Activated naive CD4-positive, alpha-beta T cell treated with anti-CD3 and anti-CD28 coated beads, Interleukin-2, amount 50 U/mL, for 72 hours (primary cell): ENCODE data around the gene PLA2G10. TPM values are rescaled to one million over a fixed set of nuclear protein-coding genes. Genes with fewer than 3 reads are reported as not detected.
"Not testable (repeated sequence)": the region's sequence is repeated elsewhere in the genome, so short reads cannot be mapped to it uniquely, and the experiment has no call there.

Experiments used
- ATAC-seq, 2 donors: fragments of 150-1000 bp; cut with Tn5 transposase; 2 replicates each; pipeline ENCODE4 v1.10.0; 2021; ENCODE audit warnings: mild to moderate bottlenecking in 2 of 2, moderate library complexity in 2 of 2
- DNase-seq, 2 donors: peaks; one replicate each; pipeline ENCODE4 v3.0.0; 2021 to 2022; ENCODE audit warnings: low spot score in 2 of 2
- H3K27ac Mint-ChIP-seq, 2 donors: one replicate each; pipeline ENCODE4 v1.8.0; 2022; ENCODE audit warnings: mild to moderate bottlenecking in 2 of 2, mixed read lengths in 2 of 2
- H3K36me3 Mint-ChIP-seq, 2 donors: one replicate each; pipeline ENCODE4 v1.8.0; 2022; ENCODE audit warnings: mixed read lengths in 2 of 2
- H3K9me3 Mint-ChIP-seq, 2 donors: one replicate each; pipeline ENCODE4 v1.8.0; 2022; ENCODE audit warnings: mixed read lengths in 2 of 2
- total RNA-seq, 2 donors: library from RNA; stranded (reverse); gene quantifications; one replicate each; pipeline ENCODE4 v1.2.3, GENCODE V29; 2022

Gene PLA2G10
- total RNA-seq, 2 donors from 2014 or later = not detected

GRCh38 chr16:14632693-14633569, 61.2 kb downstream of the PLA2G10 start, which contains the start of gene BFAR:
Gene BFAR, plus strand, starts transcription at chr16:14632951. Its CDS starts 11,396 bp downstream, at chr16:14644347.
- peak within 1 kb of the TSS; percentile 97 to 100 for H3K27ac Mint-ChIP-seq
- no peaks in the 10 kb centered on the region for H3K9me3 Mint-ChIP-seq
- ATAC-seq (peak; percentile 77 to 84), DNase-seq (peak; percentile 97 to 99)
- peaks cover 25 to 34% of the 10 kb centered on the region in 2 donors for H3K36me3 Mint-ChIP-seq

DNA sequence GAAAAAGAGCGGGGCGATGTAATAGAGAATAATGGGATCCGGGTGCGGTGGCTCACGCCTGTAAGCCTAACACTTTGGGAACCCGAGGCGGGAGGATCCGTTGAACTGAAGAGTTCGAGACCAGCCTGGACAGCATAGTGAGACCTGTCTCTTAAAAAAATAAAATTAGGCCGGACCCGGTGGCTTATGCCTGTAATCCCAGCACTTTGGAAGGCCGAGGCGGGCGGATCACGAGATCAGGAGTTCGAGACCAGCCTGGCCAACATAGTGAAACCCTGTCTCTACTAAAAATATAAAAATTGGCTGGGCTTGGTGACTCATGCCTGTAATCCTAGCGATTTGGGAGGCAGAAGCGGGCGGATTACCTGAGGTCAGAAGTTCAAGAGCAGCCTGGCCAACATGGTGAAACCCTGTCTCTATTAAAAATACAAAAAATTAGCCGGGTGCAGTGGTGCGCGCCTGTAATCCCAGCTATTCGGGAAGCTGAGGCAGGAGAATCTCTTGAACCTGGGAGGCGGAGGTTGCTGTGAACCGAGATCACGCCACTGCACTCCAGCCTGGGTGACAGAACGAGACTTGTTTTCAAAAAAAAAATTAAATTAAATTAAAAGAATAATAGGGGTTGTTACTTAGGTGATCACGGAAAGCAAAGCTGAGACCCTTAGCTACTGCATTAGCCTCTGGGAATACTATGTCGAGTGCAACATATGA, 63.3 kb downstream of the PLA2G10 start:
- not testable (repeated sequence) for DNase-seq
- H3K27ac Mint-ChIP-seq = peak overlapping the region; percentile 97 to 98

DNA sequence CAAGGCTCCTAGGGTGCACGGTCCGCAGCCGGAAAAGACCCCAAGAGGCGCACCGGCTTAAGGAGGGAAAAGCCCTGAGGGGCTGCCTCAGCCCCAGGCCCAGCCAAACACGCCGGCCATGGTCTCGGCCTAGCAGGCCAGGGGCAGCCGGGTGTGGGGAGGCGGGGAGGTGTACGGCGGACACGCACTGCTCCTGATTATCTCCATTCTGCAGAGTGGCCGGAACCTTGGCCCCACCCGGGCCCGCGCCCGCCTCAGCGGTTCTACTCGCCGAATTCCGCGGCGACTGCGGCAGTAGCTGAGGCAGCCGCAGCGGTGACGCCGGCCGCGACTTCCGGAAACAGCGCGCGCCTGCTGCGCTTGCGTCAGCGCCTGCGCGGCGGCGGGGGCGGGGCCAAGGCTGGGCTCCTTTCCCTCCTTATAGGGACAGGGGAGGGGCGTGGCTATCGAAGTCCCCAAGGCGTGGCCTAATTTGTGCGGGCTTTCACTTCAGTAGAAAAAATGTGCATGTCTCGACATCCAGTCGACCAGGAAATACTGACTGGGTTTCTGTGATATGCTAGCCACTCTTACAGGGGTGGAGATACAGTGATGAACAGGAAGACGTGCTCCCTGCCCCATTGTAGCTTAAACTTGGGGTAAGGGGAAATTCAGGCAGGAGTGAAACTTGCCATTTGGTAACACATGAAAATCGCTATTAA, 64.0 kb downstream of the PLA2G10 start, which contains the start of gene PARN:
Gene PARN (minus strand): TSS at position 342 of the 701 bp plus-strand sequence. CDS start 135 bp downstream, at position 207.
- ATAC-seq (peak; percentile 68 to 72), DNase-seq (peak; percentile 98)
- H3K36me3 Mint-ChIP-seq = peaks cover 25 to 34% of the 10 kb centered on the region in 2 donors

More for the DNA sequence above, 63.3 kb downstream of the PLA2G10 start:
- not testable (repeated sequence) for H3K9me3 Mint-ChIP-seq, ATAC-seq
- H3K36me3 Mint-ChIP-seq = peaks cover 25 to 34% of the 10 kb centered on the region in 2 donors

GRCh38 chr16:14629612-14629918, 64.5 kb downstream of the PLA2G10 start:
- ATAC-seq = peak; percentile 0 to 3
- Mint-ChIP-seq H3K27ac (peak overlapping the region; percentile 97 to 99), H3K36me3 (peaks cover 25 to 31% of the 10 kb centered on the region in 2 donors)

More for the DNA sequence above, 64.0 kb downstream of the PLA2G10 start, which contains the start of gene PARN:
- H3K27ac Mint-ChIP-seq = peak within 1 kb of the TSS; percentile 97 to 99
- no peaks in the 10 kb centered on the region for H3K9me3 Mint-ChIP-seq

GRCh38 chr16:14628806-14629611, 65.1 kb downstream of the PLA2G10 start:
- Mint-ChIP-seq H3K27ac (peak overlapping the region; percentile 97 to 99), H3K9me3 (no peaks in the 10 kb centered on the region), H3K36me3 (peaks cover 21 to 26% of the 10 kb centered on the region in 2 donors)
- ATAC-seq = no peak
- DNase-seq = no peak

More at GRCh38 chr16:14629612-14629918, 64.5 kb downstream of the PLA2G10 start:
- H3K9me3 Mint-ChIP-seq = no peaks in the 10 kb centered on the region
- DNase-seq = no peak

- peaks cover 12 to 15% of the 10 kb centered on the region in 2 donors for H3K36me3 Mint-ChIP-seq
- ATAC-seq (no peak), DNase-seq (no peak)
- H3K27ac Mint-ChIP-seq = no peak overlapping the region
- H3K9me3 Mint-ChIP-seq = no peaks in the 10 kb centered on the region
These were observed 67.0 kb downstream of the PLA2G10 start for GRCh38 chr16:14627078-14627477.

Other genes starting within 250 kb of the PLA2G10 start
- 10 to 100 TPM; 32.2 to 48.9 TPM for gene PARN, start 64.0 kb downstream of the PLA2G10 start, total RNA-seq
- gene BFAR, start 61.4 kb downstream of the PLA2G10 start, total RNA-seq = 10 to 100 TPM; 51.4 to 54.7 TPM
- gene NPIPA3, start 9.1 kb upstream of the PLA2G10 start, total RNA-seq = 1 to 10 TPM in 1 of 2 donors, not detected in 1; 1.8 TPM
- gene NPIPA2, start 48.2 kb upstream of the PLA2G10 start, total RNA-seq = 1 to 10 TPM; 2.4 to 4.1 TPM
- 10 to 100 TPM; 40.0 to 40.1 TPM for gene NOMO1, start 139.4 kb upstream of the PLA2G10 start, total RNA-seq
- 100 to 1,000 TPM in 1 of 2 donors, 10 to 100 TPM in 1; 85.7 to 106 TPM for gene NPIPA1, start 243.1 kb upstream of the PLA2G10 start, total RNA-seq